IPS-NIHi7 (cell line): Measurements from ENCODE around the gene FLII.

Source experiments
- DNase-seq: peaks from one replicate; pipeline ENCODE4 v3.0.0; 2012; ENCODE audit warnings: mixed read lengths; ENCODE audit errors: extremely low spot score

FLII gene

GRCh38 chr17:18260332-18261145 is 2.0 kb upstream of the FLII start, which contains the start of gene MIEF2:
TSS of gene MIEF2 (plus strand) at chr17:18260662. CDS start at chr17:18262721, 2,059 bp downstream.
- DNase-seq: peak; percentile 98

GRCh38 chr17:18259621-18260331 is 1.2 kb upstream of the FLII start:
- no peak for DNase-seq

DNA sequence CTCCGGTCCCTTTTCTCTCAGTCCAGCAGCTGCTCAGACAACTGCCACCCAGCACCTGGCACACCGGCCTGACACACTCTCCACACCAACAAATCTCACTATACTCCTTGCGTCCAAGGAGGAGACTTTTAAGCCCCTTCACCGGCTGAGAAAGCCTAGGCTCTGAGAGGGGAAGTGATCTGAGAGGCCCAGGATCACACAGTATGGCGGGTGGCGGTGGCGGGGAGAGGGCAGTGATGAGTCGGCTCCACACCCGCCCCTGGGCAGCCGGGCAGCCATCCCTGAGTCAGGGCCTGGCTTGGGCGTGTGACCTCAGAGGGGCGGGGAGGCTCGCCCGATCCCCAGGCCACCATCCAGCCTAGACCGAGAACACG is 569 bp downstream of the FLII start:
- DNase-seq: peak; percentile 76

- peak; percentile 41 for DNase-seq
Measured at GRCh38 chr17:18257268-18257981, 1.1 kb downstream of the FLII start.

DNA sequence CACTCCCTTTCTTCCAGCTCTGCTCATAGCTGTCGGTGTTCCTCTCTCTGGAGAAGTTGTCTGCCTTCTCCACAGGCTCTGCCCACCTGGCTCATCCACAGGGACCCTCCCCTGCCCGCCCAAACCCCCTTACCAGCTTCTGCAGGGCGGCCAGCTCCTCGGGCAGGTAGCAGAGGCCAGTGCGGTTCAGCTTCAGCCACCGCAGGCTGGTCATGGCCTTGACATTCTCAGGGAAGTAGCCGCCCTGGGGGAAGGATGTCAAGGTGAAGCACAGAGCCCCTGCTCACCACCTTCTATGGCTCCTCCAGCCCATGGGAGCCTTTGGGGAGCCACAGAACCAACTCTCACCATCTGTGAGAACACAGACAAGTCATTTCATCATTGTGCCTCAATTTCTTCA is 1.8 kb downstream of the FLII start:
- DNase-seq: no peak

- DNase-seq: no peak
Measured at GRCh38 chr17:18256351-18256750, 2.2 kb downstream of the FLII start.

DNA sequence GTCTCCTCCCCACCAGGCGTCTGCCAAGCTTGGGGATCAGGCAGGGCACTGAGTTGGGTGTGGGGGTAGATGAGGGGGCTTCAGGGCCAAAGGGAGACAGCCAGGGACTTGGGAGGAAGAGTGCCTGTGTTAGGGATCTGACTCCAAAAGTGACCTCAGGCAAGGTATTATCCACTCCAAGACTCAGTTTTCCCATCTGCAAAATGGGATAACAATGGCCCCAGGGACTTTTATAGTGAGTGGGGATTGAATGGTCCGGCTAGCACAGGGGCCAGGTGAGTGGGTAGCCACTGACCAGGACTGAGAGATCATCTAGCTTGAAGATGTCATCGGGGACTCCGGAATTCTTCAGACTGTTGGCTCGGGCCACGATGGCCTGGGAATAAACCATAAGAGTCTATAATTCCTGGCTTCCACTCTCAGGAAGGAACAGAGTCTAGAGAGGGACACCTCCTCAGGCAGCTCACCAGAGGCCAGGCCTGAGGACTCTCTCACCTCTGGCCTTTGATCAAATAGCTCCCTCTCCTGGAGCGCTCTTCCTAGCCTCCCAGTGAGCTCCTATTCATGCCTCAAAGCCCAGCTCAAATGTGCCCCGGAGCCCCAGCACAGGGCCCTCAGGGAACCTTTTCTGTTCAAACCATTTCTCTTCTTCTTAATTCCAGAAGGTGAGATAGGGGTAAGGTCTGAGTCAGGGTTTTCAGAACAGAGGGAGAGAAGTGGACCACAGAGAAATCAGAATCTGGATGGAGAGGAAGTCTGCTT is 3.5 kb downstream of the FLII start:
- DNase-seq: no peak

DNA sequence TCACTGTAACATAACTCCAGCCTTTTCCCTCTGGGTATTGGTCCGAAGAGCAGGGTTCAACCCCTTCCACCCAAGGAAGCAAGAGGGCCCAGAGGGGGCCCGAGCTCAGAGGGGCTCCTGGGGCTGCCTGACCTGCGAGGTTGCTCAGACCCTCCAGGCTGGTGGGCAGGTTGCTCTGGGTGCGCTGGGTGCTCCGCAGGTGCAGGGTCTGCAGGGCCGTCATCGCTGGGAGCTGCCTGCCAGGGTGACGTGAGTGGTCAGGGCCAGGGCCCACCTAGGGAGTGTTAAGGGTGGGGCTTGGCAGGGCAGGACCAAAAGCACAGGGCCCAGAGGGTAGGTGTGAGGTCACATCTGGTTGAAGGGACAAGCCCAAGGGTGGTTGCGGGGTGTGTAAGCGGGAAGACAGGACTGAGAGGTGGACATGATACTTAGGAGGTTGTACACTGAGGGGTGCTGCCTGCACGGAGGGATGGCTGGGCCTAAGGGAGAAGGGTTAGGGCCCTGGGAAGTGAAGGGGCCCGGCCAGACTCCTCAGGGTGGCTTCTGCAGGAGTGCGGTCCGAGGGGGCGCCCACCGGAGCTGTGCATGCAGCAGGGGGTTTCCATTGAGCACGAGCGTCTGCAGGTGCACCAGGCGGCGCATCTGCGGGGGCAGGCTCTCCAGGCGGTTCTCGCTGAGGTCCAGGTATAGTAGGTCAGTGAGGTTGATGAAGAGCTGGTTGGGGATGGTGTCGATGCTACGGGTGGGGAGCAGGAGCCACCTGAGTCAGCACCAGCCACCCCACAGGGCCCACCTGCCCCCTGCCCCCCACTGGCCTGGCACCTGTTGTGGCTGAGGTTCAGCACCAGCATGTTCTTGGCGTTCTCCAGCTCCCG is 4.4 kb downstream of the FLII start:
- DNase-seq: no peak

GRCh38 chr17:18253187-18253884 is 5.2 kb downstream of the FLII start:
- DNase-seq: no peak

- no peak for DNase-seq
Measured at GRCh38 chr17:18252160-18252559, 6.4 kb downstream of the FLII start.

- DNase-seq: no peak
Measured at GRCh38 chr17:18251204-18251603, 7.3 kb downstream of the FLII start.

DNA sequence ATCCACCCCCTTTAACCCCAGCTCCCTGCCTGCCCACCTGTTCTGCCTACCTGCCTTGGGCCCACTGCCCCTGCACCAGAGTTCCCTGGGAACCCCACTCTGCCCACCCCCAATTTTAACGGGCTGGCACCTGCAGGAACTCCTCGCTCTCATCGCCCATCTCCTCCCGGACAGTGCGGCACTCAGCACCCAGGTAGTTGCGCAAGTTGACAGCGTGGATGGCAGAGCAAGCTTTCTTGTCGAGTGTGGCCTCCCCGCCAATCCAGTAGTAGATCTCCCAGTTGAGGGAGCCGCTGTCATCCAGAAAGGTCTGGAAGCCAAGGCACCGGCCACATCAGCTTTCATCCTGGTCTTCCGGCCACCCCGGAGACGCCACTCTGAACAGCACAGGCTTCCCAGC is 7.8 kb downstream of the FLII start:
- no peak for DNase-seq

- no peak for DNase-seq
Measured at GRCh38 chr17:18250259-18250658, 8.3 kb downstream of the FLII start.

- DNase-seq: no peak
Measured at GRCh38 chr17:18248811-18249210, 9.7 kb downstream of the FLII start.

DNA sequence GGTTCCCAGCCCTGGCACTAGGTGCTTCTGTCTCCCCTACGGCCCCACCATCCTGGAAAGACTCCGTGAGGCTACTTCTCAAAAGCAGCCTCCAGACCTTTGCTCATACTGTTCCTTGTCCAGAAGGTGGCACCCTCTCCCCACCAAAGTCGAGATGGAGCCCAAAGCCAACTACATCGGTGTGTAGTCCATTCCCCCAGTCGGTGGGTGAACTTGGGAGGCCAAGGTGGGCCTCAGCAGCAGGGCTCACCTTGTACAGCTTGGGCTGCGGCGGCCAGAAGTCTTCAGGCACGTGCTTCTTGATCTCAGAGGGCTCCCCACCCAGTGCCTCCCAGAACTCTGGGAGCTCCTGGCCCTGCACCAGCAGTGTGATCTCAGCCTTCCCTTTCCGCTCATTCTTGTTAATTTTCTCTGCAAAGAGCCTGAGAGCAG is 10.2 kb downstream of the FLII start:
- DNase-seq: peak; percentile 83

- no peak for DNase-seq
Measured at GRCh38 chr17:18247613-18248001, 10.9 kb downstream of the FLII start.

GRCh38 chr17:18246880-18247612 is 11.5 kb downstream of the FLII start:
- peak; percentile 97 for DNase-seq

- no peak for DNase-seq
Measured at GRCh38 chr17:18246109-18246725, 12.3 kb downstream of the FLII start.
